HG03457 (cell line): ENCODE measurements around the gene METTL3.

Experiments
- ATAC-seq: cut with Tn5 transposase; IDR thresholded peaks from one replicate; pipeline ENCODE4 v1.9.1; 2021; ENCODE audit warnings: moderate number of reproducible peaks; ENCODE audit not compliant: unreplicated experiment

METTL3 gene

GRCh38 chr14:21527318-21527679 lies 16.2 kb upstream of the METTL3 start:
- ATAC-seq = no peak

DNA sequence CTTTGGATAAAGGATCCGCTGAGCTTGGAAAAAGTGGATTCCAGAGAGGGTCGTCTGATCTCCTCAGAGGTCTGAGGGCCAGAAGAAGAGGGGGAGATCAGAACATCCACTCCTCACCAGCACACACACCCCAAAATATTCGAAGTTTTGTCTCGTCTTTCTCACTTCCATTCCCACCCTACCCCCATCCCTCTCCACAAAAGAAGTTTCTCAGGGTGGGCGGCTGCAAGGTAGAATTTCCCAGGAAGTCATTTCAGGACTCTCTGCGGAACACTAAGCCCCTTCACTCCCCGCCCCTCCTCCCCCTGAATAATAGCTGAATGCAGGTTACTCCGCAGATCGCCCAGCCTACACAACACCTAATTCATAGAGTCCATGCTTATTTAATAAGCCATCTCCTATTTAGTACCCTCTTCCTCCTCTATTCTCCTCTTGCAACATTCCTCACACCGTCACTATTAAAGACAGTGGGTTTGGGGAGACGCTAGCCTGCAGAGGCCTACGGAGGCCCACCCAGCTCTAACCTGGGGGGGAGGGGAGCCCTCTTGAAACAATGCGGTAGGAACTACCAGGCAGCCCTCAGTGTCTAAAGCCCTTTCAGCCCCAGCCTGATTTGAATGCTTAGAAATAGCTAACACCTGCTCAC lies 15.7 kb upstream of the METTL3 start:
- ATAC-seq = no peak

DNA sequence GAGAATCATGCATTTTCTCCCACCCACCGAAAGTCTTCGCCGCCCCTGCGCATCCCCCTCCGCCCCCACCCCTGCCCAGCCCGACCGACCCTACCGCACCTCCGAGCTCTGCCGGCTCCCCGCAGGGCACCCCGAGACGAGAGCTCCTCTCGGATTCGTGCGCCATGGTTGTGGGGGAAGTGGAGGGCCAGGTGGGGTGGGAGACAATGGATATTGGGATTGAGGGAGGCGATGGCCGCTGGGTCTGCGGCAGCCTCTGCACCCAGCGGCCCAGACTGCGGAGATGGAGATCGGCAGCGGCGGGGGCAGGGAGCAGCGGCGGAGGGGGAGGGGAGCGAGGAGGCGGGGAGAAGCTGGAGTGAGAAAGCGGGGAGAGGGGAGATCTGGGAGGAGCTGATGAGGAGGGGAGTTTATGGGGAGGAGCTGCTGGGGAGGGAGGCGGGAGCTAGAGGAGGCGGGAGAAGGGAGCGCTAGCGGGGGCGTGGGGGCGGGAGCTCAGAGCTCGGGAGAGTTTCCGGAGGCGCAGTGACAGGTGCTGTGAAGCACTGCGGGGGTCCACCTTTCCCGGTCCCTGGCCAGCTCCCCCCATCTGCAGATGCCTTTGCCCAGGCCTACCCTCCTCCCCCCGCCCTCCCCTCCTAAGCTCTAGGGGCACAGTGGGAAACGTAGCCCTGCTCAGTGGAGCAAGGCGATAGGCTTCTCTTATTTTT lies 15.0 kb upstream of the METTL3 start, which contains the start of gene SALL2:
Gene SALL2, minus strand, starts transcription at position 385 of the 710 bp plus-strand sequence. Its CDS starts 219 bp downstream, at position 166.
- ATAC-seq = no peak

DNA sequence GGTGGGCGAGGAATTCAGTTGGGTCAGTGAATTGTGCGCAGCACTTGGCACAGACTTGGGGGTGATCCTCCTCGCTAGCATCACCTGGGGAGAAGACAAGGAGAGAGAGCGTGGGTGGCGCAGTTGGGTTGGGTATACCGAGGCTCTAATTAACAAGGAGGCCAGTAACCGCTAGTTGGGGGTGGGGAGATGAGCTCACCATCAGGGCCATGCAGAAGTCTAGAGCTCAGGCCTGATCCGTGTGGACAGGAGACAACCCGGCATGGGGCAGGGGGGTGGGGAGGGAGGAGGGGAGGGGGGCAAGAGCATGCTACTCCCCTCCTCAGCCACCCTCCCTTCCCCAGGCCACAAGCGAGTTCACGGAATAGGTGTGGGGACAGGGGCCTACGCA lies 14.4 kb upstream of the METTL3 start:
- no peak for ATAC-seq

DNA sequence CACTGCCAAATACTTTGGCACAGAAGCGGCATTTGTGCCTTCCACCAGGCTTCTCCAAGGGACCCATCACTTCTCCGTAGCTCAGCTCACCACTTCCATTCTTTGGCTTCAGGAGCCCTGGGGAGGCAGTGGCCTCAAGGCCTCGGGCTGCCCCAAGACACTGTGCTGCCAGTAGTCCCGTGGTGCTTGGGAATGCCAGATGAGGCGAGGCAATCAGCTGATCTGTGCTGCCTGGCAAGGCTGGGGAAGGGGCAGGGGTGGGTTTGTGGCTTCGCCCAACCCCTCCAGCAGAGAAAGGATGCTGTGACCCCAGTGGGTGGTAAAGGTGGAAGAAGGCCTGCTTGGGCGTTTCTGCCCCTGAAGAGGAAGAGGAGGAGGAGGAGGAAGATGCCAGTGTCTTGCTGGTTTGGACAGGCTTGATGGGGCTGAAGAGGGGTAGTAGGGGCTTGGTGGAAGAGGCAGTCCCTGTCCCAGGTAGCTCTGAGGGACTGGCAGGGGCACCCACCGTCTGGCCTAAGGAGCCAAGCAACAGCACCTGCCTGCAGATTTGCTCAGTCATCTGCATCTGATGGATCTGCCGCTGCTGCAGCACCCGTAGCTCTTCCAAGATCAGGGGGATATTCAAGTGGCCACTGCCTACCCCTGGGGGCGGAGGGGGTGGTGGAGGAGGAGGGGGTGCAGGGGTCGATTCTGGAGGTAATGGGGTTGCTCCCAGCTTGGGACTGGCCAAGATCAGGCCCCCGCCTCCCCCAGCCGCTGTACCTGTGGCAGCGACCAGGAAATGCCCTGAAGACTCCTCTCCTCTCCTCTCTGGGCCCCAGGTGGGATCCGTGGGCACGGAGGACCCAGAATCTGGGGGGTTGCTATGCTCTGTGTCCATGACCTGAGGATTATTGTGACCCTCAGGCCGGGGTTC lies 13.7 kb upstream of the METTL3 start:
- ATAC-seq = no peak

DNA sequence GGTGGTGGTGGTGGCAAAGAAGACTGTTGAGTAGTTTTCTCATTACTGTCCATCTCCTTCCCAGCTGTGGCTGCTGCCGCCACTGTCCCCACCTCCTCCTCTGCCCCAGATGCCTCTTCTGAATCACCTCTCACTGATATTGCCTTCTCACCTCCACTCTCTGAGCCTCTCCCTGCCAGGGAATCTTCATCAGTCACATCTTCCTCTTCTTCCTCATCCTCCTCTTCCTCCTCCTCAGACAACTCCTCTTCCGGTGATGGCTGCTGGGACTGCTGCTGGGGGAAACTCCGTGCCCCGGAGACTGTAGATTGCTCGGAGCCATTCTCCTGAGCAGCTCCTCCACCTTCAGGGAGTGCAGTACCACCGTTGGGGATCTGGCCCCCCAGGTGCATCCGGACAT lies 12.1 kb upstream of the METTL3 start:
- ATAC-seq = no peak

DNA sequence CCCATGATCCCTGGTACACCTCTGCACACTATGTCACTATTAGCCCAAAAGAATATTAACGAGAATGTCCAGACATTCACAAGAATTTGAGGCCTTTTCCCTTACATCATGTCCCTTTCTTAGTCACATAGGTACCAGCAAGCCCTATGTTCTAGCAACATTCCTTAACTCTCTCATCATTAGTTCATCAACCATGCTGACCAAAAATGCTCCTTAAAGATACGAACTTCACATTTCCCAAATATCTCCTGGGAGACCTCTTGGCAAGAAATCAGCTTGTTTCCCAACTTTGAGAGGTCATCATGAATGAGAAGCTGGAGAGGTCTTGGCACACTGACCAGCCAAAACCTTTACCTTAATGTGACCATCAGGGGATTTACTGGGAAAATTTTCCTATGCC lies 10.4 kb upstream of the METTL3 start:
- ATAC-seq = no peak

DNA sequence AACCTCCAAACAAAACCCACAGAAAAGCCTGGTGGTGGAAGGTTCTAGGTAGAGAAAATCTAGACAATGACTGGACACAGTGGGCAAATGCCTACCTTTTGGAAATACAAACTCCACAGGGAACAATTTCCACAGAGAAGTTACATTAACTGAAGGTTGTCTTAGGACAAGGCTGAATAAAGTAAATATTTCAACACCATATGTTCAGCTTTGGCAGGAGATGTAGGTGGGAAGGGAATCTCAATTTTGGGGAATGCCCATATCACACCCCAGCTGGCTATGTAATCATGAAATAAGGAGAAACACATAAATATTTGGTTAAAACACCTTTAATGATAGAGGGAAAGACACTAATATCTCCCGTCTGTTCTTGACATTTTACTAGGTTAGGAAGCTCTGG lies 9.6 kb upstream of the METTL3 start:
- no peak for ATAC-seq

DNA sequence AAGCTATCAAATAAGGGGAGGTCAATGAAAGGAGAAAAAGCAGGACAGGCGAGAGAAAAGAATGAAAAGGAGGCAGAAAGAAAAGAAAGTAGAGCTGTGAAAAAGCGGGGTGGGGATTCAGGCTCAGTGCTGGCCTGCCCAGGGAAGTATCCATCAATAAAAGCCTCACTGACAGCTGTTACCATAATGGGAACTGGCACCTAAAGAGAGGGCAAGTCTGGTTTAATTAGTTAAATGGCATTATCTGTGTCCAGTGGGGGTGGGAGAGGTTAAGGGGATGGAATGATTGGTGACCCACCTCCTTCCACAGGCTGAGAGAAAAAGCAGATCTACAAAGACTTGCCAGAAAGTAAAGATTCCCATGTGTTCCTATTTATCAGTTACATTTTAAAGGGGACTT lies 7.6 kb upstream of the METTL3 start:
- no peak for ATAC-seq

DNA sequence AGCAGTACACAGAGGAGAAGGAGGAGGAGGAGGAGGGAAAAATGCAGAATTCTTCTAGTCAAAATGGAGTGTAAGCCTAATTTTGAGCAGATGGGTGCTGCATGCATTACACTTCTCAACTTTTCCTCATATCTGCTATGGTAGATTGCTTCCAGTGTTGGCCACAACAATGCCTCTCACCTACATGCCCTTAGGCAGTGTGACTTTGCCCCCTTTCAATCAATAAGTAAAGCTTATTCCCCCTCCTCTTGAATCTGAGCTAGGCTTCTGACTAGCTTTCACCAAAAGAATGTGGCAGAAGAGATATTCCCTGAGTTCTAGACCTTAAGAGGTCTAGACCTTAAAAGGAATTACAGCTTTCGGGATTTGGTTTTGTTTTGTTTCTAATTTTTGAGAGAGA lies 3.2 kb upstream of the METTL3 start:
- no peak for ATAC-seq

DNA sequence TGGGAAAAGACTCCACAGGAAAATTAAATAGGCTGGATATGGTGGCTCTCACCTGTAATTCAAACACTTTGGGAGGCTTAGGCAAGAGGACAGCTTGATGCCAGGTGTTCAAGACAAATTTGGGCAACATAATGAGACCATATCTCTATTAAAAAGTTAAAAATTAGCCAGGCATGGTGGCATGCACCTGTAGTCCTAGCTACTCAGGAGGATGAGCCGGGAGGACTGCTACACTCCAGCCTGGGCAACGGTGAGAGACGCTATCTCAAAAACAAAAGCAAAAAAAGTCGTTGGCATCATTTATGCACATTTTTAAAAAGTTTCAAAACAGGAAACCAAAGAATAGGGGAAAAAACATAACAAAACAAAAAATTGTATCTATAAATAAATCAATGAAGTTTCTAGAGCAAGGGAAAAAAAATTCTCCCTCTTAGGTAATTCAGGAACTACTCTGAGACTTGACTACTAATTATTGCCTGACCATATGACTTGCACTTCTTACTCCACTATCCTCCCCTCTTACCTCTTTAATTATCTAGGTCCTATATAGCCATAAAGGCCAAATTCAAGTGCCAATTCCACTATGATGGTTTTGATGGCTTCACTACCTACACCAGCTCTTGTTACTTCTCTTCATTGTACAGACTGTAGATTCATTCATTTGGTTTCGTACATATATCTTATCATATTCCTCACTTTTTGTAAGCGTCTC lies 1.6 kb downstream of the METTL3 start:
- no peak for ATAC-seq

DNA sequence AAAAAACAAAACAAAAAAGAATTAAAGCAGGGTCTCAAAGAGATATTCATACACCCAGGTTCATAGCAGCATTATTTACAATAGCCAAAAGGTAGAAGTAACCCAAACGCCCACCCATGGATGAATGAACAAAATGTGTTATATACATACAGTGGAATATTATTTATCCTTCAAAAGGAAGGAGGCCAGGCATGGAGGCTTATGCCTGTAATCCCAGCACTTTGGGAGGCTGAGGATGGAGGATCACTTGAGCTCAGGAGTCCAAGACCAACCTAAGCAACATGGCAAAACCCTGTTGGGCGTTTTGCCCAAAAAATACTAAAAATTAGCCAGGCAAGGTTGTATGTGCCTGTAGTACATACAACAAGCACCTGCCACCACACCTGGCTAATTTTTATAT lies 4.6 kb downstream of the METTL3 start:
- ATAC-seq = no peak

DNA sequence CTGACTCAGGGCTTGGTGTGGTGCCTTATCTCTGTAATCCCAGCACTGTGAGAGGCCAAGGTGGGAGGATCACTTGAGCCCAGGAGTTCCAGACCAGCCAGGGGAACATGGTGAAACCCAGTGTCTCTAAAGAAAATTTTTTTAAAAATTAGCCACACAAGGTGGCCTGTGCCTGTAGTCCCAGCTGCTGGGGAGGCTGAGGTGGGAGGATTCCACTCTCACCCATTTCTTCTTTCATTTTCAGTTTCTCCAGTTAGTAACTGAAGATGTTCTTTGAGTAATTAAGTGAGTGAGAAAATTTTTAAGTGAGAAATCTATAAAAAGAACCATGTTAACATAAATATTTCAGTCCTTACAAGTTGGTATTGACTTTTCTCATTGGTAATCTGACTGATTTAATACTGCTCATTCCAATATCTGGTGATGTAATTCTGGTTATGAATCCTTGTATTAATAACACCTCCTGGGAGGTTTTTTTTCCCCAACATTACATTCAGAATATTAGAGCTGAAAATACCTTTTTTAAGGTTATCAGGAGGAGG lies 6.1 kb downstream of the METTL3 start:
- ATAC-seq = no peak

- ATAC-seq = no peak
Observed at GRCh38 chr14:21503376-21503775, 7.8 kb downstream of the METTL3 start.

- ATAC-seq = no peak
Observed at GRCh38 chr14:21501568-21501967, 9.6 kb downstream of the METTL3 start.

DNA sequence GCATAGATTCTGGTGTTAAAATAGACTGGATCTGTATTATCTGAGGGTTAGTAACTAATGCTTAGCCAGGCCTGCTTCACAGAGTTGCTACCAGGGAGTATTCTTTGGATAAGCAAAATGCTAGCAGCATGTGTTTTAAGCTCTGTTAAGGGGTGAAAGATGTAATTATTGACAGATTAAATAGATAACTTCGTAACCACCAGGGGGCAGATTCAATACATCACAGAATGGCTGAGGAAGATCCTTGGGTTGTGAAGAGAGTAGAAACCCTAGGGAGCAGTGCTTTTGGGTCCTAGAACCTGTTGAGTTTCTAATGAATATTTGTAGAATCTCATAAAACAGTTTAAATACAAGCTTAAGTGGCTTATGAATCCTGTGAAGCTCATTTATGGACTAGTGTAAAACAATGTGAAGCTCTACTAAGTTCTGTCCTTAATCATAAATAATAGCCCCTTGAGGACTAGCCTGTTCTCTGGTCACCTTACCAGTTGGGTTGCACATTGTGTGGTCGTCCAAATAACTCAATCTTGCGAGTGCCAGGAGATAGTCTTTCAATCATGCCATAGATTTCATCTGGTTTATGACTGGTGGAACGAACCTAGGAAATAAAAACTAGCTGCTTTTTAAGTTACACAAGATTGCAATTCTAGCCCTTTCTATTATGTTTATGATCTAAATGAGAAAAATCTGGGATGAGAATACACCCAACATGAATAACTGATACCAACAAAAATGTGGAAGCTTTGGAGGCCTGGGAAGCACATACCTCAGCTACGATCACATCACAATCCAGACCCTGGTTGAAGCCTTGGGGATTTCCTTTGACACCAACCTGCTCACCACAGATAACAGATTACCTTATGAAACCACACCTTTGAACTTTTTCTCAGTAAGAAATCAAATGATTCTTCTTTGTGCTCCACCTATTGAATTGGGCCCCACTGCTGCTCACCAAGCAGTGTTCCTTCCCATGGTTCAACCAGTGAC lies 12.3 kb downstream of the METTL3 start:
- ATAC-seq = no peak

DNA sequence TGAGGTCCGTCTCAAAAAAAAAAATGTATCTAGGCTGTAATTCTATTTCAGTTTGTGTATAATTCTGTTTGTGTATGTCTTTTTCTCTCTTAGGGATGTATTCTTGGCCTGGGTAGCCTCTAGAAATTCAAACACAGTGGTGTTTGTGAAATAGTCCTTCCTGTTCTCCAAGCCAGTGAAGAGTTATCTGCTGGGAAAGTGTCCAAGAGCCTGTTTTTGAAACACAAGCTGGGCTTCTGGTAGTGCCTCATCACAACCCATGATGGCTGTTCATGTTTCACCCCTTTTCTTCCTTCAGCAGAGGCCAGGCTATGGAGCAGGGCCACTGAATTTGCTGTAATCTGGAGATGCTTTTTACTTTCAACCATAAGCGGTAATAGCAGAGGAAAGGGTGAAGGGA lies 14.7 kb downstream of the METTL3 start:
- ATAC-seq = no peak

DNA sequence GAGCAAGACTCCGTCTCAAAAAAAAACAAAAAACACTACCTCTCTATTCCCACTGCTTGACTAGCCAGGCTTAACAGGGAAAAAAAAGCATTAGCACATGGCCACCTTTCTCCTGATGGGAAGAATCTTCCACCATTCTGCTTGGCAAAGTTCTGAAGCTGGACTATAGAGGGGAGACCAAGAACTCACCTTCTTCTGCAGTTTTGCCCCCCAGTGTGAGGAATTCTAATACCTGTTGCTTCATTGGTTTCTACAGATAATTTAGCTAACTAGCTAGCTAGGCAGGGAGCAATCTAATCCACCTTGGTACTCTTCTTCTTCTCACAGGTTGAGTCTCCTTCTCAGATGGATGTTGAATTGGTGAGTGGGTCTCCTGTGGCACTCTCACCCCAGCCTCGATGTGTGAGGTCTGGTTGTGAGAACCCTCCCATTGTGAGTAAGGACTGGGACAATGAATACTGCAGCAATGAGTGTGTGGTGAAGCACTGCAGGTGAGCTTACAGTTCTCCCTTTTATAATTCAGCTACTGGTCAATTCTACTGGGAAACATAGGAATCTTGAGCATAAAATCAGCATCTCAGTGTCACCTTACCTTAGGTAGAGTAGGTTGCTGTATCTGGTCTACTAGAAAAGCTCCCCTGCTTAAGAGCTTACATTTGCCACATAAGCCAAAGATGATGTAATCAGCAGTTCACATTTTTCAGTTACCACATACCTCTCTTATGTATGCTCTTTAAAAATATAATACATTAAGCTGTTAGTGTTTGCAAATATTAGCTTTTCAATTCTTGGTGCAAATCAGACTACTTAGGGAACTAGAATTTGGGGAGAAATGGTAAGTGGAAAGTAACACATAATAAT lies 16.0 kb downstream of the METTL3 start:
- no peak for ATAC-seq

DNA sequence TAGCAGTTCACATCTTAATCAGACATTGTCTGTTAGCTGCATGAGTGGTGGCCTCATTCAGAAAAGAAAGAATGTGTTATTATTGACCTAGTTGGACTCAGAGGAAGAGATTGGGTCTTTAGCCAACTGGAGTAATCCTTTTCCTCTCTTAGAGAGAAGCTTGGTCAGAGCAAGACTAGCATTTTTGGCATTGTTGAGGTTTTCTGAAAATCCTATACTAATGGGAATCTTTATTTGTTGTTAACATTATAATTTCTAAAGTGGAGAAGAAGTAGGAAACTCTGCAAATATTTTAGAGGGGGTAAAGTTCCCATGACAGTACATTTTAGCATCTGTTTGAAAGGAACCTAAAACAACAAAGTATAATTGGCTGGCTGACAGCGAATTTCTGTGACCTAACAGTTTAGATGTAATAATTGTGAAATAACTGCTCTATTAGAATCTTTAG lies 24.5 kb downstream of the METTL3 start:
- no peak for ATAC-seq
